HEK293T (cell line): ENCODE measurements around the gene SKOR2.

ENCODE experiments used
- BHLHE40 ChIP-seq: fragments of 450-650 bp; IDR thresholded peaks from 2 replicates; pipeline ENCODE4 v1.6.1; 2016; ENCODE audit warnings: mild to moderate bottlenecking, moderate library complexity, borderline replicate concordance
- FOXA1 ChIP-seq: fragments of 450-650 bp; IDR thresholded peaks from 2 replicates; pipeline ENCODE4 v1.6.1; 2016; ENCODE audit warnings: mild to moderate bottlenecking
- HDGF ChIP-seq: fragments of 450-650 bp; IDR thresholded peaks from 2 replicates; pipeline ENCODE4 v1.6.1; 2017; ENCODE audit warnings: antibody characterized with exemption, borderline replicate concordance
- TARDBP ChIP-seq: fragments of 450-650 bp; IDR thresholded peaks from 2 replicates; pipeline ENCODE4 v1.6.1; 2016

- TF ChIP-seq HDGF (no peak), BHLHE40 (no peak), FOXA1 (no peak), TARDBP (no peak)
Observed at GRCh38 chr18:47163241-47163640, 88.2 kb downstream of the SKOR2 start.
